GM10266 (cell line): ENCODE measurements around the gene ODF4.
"Not testable (repeated sequence)": the region's sequence is repeated elsewhere in the genome, so short reads cannot be mapped to it uniquely, and the experiment has no call there.

Experiments
- DNase-seq: peaks from one replicate; pipeline ENCODE4 v3.0.0; 2012; ENCODE audit errors: extremely low spot score
- CTCF ChIP-seq: IDR thresholded peaks from 2 replicates; pipeline ENCODE4 v1.5.1; 2012; ENCODE audit warnings: mild to moderate bottlenecking, low read depth; ENCODE audit not compliant: control insufficient read depth, insufficient read depth; ENCODE audit errors: missing control alignments

Gene ODF4

DNA sequence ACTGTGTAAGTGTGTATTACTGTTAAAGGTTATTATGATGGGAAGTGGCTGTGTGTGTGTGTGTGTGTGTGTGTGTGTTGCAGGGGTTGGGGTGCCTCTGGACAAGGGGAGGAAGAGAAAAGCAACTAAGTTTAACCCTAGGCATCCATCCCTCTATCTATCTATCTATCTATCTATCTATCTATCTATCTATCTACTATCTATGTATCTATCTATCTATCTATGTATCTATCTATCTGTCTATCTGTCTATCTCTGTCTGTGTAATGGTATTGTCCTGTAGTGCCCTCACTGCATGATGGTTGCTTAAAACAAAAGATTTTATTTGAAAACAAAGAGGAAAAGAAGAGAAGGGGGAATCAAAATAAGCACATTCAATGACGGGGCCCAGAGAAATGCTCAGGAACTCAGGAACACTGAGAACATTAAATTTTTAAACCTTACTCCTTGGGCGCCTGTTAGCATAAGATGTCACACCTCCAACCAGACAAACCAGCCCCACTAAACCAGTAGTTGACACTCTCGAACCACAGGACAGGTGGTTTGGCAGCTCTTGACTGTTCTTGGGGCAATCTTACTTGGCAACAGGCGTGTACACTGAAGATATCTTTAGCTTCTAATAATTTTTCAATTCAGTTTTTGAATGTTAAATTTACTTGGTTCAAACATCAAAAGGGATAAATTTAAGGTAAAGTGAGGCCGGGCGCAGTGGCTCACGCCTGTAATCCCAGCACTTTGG, 48.4 kb downstream of the ODF4 start:
- DNase-seq: no peak
- no peak for TF ChIP-seq CTCF

DNA sequence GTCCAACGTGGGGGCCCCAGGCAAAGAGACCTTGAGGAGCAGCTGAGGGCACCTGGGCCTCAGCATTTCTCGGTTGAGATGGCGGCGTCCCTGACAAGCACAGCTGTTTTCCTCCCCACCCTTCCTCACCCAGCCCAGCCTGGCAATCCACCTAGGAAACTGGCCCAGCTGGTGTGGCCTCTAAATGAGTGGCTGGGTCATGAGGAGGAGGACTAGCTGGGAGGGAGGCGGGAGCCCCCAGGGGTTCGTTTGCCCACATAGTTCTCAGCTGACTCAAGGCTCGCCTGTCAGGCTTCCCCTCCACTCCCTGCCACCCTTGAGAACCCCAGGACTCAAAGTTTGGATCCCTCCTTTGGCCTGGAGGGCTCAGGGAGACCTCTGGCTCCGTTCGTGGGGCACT, 52.1 kb downstream of the ODF4 start:
- no peak for DNase-seq
- TF ChIP-seq CTCF: no peak

DNA sequence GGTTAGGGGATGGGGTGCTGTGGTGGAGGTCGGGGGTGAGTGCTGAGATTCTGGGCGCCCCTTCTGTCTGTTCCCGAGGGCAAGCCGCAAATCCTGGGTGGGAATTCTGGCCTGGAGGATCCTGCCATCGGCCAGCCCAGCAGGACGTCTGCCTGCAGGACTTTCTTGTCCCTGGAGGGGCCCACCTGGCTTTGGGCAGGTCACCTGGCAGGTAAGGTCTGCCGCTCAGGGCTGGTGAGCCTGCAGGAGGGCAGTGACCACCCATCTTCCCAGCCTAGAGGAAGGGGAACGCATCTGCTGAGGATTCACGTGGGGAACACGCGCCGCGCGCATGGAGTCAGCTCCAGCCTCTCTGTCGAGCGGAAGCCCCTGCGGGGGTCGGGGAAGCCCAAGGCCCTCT, 52.6 kb downstream of the ODF4 start:
- no peak for DNase-seq
- no peak for TF ChIP-seq CTCF

- DNase-seq: no peak
- TF ChIP-seq CTCF: no peak
Measured at GRCh38 chr17:8392674-8393469, 53.2 kb downstream of the ODF4 start.

- DNase-seq: no peak
- TF ChIP-seq CTCF: no peak
Measured at GRCh38 chr17:8393470-8394231, 54.0 kb downstream of the ODF4 start.

DNA sequence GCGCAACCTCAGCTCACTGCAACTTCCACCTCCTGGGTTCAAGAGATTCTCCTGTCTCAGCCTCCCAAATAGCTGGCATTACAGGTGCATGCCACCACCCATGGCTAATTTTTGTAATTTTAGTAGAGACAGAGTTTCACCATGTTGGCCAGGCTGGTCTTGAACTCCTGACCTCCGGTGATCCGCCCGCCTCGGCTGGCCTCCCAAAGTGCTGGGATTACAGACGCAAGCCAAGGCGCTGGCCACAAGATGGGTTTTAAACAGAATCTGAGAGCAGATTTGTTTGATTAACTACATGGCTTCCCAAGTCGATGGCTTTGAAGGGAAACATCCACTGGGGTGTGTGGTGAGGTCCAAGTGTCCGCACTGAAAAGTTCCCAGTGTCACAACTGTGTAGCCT, 54.9 kb downstream of the ODF4 start:
- DNase-seq: not testable (repeated sequence)
